ENCODE measurements around the gene EPHB3.

The EPHB3 gene

DNA sequence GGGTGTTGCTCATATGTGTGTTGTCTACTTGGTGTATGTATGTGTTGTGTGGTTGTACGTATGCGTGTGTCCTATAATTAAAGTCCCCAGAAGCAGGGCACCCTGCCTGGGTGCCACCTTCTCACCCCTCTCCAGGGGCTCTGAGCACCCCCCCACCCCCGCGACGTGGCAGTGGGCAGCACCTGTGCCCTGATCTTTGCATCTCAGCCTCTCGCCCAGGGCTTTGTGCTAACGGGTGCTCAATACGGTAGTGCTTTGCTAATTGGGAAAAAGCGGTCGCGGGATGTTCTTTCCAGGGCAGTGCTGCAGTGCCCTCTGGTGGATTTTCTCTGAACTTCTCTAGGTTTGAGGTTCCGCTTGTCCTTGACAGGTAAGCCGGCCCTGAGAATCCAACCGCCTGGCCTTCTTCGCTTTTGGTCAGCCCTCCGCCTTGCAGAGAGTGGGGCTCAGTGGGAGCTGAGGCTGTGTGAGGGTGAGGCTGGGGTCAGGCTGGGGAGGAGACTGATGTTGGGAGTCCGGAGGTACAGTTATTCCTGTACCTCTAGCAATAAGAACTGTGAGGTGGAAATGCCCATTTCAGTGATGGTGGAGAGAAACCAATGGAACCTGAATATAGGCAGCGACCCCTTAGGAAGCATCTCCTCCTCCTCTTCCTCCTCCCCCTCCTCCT, 17.6 kb upstream of the EPHB3 start:
- peak; percentile 58 for DNase-seq (ENCODE audit: low read depth)

- DNase-seq (ENCODE audit: low read depth): no peak
These were observed 17.1 kb upstream of the EPHB3 start for GRCh38 chr3:184544513-184544861.

DNA sequence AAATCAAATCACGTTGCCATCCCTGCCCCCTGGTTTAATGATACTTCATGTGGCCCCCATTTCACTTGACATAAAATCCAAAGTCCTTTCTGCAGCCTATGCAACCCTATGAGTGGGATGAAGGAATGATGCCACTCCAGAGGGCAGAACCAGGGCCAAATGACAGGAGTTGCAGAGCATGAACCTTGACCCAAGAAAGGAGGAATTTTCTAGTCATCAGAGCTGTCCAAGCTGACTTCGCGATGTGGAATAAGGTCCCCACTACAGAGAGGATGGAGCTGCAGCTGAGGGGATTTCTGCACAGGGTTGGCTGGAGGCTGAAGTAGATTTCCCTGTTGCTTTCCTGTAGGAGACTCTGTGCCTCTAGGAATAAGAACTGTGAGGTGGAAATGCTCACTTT, 15.8 kb upstream of the EPHB3 start:
- no peak for DNase-seq (ENCODE audit: low read depth)

DNA sequence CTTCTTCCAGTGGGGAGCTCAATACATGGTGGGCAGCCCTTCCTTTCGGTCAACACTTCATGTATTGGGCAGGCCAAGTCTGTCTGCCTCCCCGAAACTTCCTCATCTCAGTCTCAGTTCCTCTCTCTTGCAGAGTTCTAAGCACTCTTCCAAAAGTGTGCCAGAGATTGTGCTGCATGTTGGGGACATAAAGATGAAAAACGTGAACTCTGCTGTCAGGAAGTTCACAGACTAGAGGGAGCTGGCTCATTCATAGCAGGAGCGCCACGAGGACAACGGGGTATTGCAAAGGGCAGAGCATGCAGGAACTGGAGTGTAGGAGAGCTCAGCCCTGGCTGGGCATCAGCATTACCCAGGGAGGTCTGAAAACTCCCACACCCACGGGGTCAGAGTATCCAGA, 15.3 kb upstream of the EPHB3 start:
- no peak for DNase-seq (ENCODE audit: low read depth)

GRCh38 chr3:184549796-184550577, 11.6 kb upstream of the EPHB3 start:
- DNase-seq (ENCODE audit: low read depth): no peak

DNA sequence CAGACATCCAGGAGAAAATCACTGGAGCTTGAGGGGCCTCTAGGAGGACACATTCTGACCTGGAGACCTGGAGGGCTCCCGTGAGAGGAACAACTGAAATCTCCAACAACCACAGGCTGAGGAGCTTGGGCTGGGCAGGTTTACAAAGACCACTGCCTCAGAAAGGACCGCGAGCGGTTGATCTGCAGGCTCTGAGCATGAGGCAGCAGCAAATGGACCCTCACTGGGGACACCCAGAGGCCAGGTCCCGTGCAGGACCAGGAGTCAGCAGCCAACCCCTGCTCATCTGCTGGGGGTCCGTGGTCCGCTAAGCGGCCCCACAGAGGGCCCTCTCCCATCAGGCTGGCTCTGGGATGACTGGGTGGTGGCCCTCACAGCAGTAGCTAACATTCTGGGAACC, 10.5 kb upstream of the EPHB3 start:
- no peak for DNase-seq (ENCODE audit: low read depth)

DNA sequence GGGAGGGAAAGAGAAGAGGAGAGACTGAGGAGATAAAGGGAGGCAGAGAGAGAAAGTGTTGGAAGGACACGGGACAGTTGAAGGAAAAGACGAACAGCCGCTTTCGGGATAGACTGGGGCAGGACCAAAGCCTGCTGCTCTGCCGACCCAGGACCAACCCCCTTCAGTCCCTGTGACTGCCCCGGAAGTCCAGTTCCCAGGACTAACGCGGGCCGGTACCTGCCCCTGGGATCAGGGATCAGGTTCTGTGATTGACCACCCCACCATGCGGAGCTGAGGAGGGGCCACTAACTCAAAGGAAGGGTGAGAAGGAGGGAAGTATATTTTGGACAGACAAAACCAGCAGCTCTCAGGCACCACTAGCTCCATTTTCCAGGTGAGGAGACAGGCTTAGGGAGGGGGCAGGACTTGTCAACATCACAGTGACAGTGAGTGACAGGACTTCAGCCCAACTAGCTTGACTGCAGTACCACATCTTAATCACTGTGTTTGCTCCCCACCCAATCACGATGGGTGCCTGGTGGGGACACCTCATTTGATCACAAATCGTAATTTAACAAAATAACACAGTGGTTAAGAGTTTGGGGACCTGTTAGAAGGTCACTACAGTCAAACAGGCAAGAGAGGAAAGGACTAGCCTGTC, 9.8 kb upstream of the EPHB3 start:
- DNase-seq (ENCODE audit: low read depth): no peak

DNA sequence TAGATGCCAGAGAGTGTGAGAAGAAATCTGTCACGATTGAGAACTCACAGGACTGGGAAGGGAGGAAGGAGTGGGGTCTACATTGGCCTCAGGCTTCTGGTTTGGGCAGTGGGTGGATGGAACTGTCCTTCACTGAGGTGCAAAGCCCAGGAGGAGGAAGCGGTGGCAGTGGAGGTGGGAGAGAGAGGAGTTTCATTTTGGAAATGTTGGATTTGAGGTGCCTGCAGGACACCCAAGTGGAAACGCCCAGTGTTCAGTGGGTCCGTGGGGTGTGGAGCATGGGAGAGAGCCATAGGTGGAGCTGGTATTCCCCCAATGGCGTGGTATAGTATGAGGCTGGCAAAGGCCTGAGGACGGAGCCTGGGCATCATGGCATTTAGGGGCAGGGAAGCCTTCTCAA, 9.3 kb upstream of the EPHB3 start:
- DNase-seq (ENCODE audit: low read depth): no peak

DNA sequence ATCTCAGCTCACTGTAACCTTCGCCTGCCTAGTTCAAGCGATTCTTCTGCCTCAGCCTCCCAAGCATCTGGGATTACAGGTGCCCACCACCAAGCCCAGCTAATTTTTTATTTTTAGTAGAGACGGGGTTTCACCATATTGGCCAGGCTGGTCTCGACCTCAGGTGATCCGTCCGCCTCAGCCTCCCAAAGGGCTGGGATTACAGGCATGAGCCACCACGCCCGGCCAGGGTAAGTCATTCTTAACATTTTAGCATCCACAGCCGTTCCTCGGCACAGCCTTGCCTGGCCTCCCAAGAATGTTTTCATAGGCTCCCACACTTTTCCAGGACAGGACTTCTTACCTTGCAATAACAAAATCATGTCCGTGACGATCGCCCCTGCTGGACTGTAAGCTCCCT, 8.7 kb upstream of the EPHB3 start:
- DNase-seq (ENCODE audit: low read depth): no peak

- DNase-seq (ENCODE audit: low read depth): no peak
These were observed 8.2 kb upstream of the EPHB3 start for GRCh38 chr3:184553385-184553784.

GRCh38 chr3:184554461-184554860, 7.1 kb upstream of the EPHB3 start:
- DNase-seq (ENCODE audit: low read depth): no peak

GRCh38 chr3:184556582-184557347, 4.8 kb upstream of the EPHB3 start:
- DNase-seq (ENCODE audit: low read depth): no peak

DNA sequence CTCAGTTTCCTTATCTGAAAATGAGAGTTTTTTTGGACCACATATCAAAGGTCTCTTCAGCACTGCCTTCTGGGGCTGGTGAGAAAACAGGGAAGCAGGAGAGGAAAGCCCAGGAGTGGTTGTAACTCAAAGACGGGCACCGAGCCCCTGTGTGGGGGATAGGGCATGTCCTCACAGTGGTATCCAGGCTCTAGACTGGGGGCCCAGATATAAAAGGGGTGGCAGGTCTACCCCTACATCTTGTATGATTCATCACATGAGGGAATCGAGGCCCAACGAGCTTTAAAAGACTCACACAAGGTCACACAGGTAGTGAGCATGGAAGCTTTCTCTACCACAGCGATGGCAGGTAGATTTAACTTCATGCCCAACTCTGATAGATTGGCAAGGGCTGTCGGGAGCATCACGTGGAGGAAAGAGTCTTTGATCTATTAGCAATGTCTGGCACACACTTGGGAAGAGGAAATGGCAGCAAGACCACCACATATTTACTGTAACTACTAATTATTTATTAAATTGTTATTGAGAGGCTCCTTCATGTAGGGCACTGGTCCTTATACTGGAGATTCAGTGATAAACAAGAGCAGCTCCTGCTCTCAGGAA, 4.1 kb upstream of the EPHB3 start:
- DNase-seq (ENCODE audit: low read depth): no peak

GRCh38 chr3:184558726-184559125, 2.9 kb upstream of the EPHB3 start:
- DNase-seq (ENCODE audit: low read depth): no peak

DNA sequence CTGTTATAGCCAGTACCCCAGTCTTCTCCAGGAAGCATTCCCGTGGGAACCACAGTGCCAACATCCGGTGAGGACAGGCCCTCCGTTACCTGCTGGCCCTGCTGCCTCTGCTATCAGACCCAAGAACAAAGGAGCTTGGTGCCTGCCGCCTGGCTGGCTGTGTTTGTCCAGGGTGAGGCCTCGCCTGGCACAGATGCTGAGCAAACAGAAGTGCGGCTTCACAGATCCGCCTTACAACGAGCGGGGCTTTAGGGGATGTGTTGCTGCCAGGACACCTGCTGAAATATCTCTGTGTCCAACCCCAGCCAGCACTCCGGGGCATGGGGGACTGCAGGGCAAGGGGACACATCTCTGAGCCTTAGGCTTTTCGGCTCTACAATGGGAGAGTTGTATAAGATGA, 2.2 kb upstream of the EPHB3 start:
- no peak for DNase-seq (ENCODE audit: low read depth)

- DNase-seq (ENCODE audit: low read depth): no peak
These were observed 1.1 kb upstream of the EPHB3 start for GRCh38 chr3:184560531-184560930.

- no peak for DNase-seq (ENCODE audit: low read depth)
These were observed 610 bp downstream of the EPHB3 start for GRCh38 chr3:184561913-184562877.

DNA sequence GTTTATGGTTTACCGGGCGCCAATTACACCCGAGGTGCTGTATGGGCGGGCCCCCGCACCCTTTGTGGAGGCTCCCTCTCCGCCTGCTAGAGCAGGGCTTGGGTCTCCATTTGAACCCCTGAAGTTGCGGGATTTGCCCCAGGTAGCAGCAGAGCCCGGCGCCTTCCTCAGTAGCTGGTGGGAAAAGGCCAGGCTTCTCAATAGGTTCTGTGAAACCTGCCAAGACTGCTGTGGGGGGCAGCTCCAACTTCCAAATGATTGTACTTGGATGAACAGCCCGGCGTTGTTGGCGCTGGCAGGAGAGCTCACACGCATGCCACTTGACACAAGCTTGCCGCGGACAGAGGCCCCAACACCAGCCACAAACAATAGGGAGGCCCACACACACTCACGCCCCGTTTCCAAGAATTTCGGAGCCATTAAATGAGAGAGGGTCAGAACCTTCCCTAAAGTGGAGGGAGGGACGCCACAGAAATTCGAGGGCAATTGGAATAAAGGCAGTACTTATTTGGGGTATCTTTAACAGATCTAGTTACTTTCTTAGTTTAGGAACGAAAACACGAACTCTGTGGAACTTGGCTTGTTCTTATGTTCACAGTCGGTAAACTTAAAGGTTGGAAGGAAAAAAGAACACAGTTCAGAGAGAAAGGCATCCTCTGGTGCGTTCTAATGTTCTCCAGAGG, 1.4 kb downstream of the EPHB3 start:
- DNase-seq (ENCODE audit: low read depth): no peak

GRCh38 chr3:184563561-184563925, 2.0 kb downstream of the EPHB3 start:
- no peak for DNase-seq (ENCODE audit: low read depth)

- no peak for DNase-seq (ENCODE audit: low read depth)
These were observed 2.5 kb downstream of the EPHB3 start for GRCh38 chr3:184563941-184564684.

Measured in T follicular helper cell (primary cell).